ENCODE data around the gene CABP4. TPM values are rescaled to one million over a fixed set of nuclear protein-coding genes. Genes with fewer than 3 reads are reported as not detected.
"Not testable (repeated sequence)": the region's sequence is repeated elsewhere in the genome, so short reads cannot be mapped to it uniquely, and the experiment has no call there.

The CABP4 gene
- total and polyA plus RNA-seq, 7 donors, result 0.35 to 1.9 (median 0.93) TPM

GRCh38 chr11:67468759-67469507 lies 13.8 kb downstream of the CABP4 start, which contains the start of gene TMEM134:
Gene TMEM134, minus strand, starts transcription at chr11:67469251. Its CDS starts 59 bp downstream, at chr11:67469192.
- H3K4me1 ChIP-seq, result peaks cover 15% of the 10 kb centered on the region
- ATAC-seq, result peak; percentile 93 to 97 (median 96)
- DNase-seq, result peak; percentile 93 to 97
- peaks cover 0 to 5% of the 10 kb centered on the region in 2 donors for H3K36me3 ChIP-seq (ENCODE audit: insufficient read depth in 1 of 2, low read depth in 1 of 2)
- TF ChIP-seq CTCF (IDR thresholded peaks at IDR 0.05), result peak; percentile 47
- H3K27ac ChIP-seq, result peak within 1 kb of the TSS; percentile 85
- intact Hi-C loops (cut with DNase I), result loop anchor here (5.0 kb wide), 3 partner anchors 38 to 67 kb away; partner anchors contain the start of genes PPP1CA (in 2 of the 2), RPS6KB2 (in 2 of the 2), TBC1D10C (in 2 of the 2) and CDK2AP2 (in 1 of the 2)
- no peaks in the 10 kb centered on the region for H3K27me3 ChIP-seq (ENCODE audit: insufficient read depth in 3 of 3, low read length in 2 of 3)
- peak within 1 kb of the TSS; percentile 98 for H3K4me3 ChIP-seq
- 0 to 1% (median 0%) methylated on average over 39 to 76 of the region's 76 CpGs for WGBS, 3 donors
- H3K9me3 ChIP-seq, result no peaks in the 10 kb centered on the region

- DNase-seq, result no peak
- no peak for TF ChIP-seq CTCF (IDR thresholded peaks at IDR 0.05)
- H3K27me3 ChIP-seq (ENCODE audit: insufficient read depth in 3 of 3, low read length in 2 of 3), result no peaks in the 10 kb centered on the region
- peaks cover 0 to 5% of the 10 kb centered on the region in 2 donors for H3K36me3 ChIP-seq (ENCODE audit: insufficient read depth in 1 of 2, low read depth in 1 of 2)
- ATAC-seq, result no peak
- H3K27ac ChIP-seq, result peak overlapping the region; percentile 85
- no peaks in the 10 kb centered on the region for H3K9me3 ChIP-seq
- peaks cover 12% of the 10 kb centered on the region for H3K4me1 ChIP-seq
- intact Hi-C loops (cut with DNase I), result loop anchor here (5.0 kb wide), 3 partner anchors 38 to 67 kb away; partner anchors contain the start of genes PPP1CA (in 2 of the 2), RPS6KB2 (in 2 of the 2), TBC1D10C (in 2 of the 2) and CDK2AP2 (in 1 of the 2)
- peak overlapping the region; percentile 98 for H3K4me3 ChIP-seq
- WGBS, 3 donors, result 5 to 9% (median 7%) methylated on average over 9 of the region's 9 CpGs
Measured at GRCh38 chr11:67469508-67469811, 14.3 kb downstream of the CABP4 start.

- no peak overlapping the region for H3K27ac ChIP-seq
- H3K9me3 ChIP-seq, result no peaks in the 10 kb centered on the region
- no peaks in the 10 kb centered on the region for H3K27me3 ChIP-seq (ENCODE audit: insufficient read depth in 3 of 3, low read length in 2 of 3)
- no peak for TF ChIP-seq CTCF (IDR thresholded peaks at IDR 0.05)
- H3K36me3 ChIP-seq (ENCODE audit: insufficient read depth in 1 of 2, low read depth in 1 of 2), result peaks cover 0 to 5% of the 10 kb centered on the region in 2 donors
- DNase-seq (no peak), ATAC-seq (no peak)
- no peak overlapping the region for H3K4me3 ChIP-seq
- peaks cover 12% of the 10 kb centered on the region for H3K4me1 ChIP-seq
- intact Hi-C loops (cut with DNase I), result no loop called here
- 80 to 84% (median 82%) methylated on average over 8 of the region's 8 CpGs for WGBS, 3 donors
Measured at GRCh38 chr11:67470337-67471002, 15.3 kb downstream of the CABP4 start.

- WGBS, 3 donors, result 76 to 80% (median 77%) methylated on average over 7 of the region's 7 CpGs
- no peaks in the 10 kb centered on the region for H3K27me3 ChIP-seq (ENCODE audit: insufficient read depth in 3 of 3, low read length in 2 of 3)
- intact Hi-C loops (cut with DNase I), result no loop called here
- no peak for TF ChIP-seq CTCF (IDR thresholded peaks at IDR 0.05)
- H3K36me3 ChIP-seq (ENCODE audit: insufficient read depth in 1 of 2, low read depth in 1 of 2), result no peaks in the 10 kb centered on the region
- H3K27ac ChIP-seq, result no peak overlapping the region
- no peaks in the 10 kb centered on the region for H3K9me3 ChIP-seq
- no peak overlapping the region for H3K4me3 ChIP-seq
- H3K4me1 ChIP-seq, result peaks cover 10% of the 10 kb centered on the region
- no peak for ATAC-seq
- DNase-seq, result no peak
Measured at GRCh38 chr11:67472882-67473281, 17.7 kb downstream of the CABP4 start.

- not testable (repeated sequence) for ATAC-seq
Measured at GRCh38 chr11:67476692-67477091, 21.5 kb downstream of the CABP4 start.

GRCh38 chr11:67477344-67478050 lies 22.3 kb downstream of the CABP4 start:
- H3K9me3 ChIP-seq; DNase-seq; ATAC-seq; H3K27ac ChIP-seq; H3K4me1 ChIP-seq; H3K4me3 ChIP-seq; H3K36me3 ChIP-seq (ENCODE audit: insufficient read depth in 1 of 2, low read depth in 1 of 2); intact Hi-C loops (cut with DNase I); H3K27me3 ChIP-seq (ENCODE audit: insufficient read depth in 3 of 3, low read length in 2 of 3): not testable (repeated sequence)
- WGBS, 3 donors, result 77 to 84% (median 81%) methylated on average over 12 to 14 of the region's 16 CpGs

More at GRCh38 chr11:67476692-67477091, 21.5 kb downstream of the CABP4 start:
- H3K27me3 ChIP-seq (ENCODE audit: insufficient read depth in 3 of 3, low read length in 2 of 3); DNase-seq; H3K9me3 ChIP-seq; H3K4me1 ChIP-seq; H3K36me3 ChIP-seq (ENCODE audit: insufficient read depth in 1 of 2, low read depth in 1 of 2); H3K27ac ChIP-seq; H3K4me3 ChIP-seq; intact Hi-C loops (cut with DNase I): not testable (repeated sequence)
- WGBS, 3 donors, result 73 to 78% (median 77%) methylated on average over 10 of the region's 10 CpGs
